HG03575 (cell line): ENCODE measurements around the gene CXCL3.
"Not testable (repeated sequence)": the region's sequence is repeated elsewhere in the genome, so short reads cannot be mapped to it uniquely, and the experiment has no call there.

ENCODE experiments used
- ATAC-seq: cut with Tn5 transposase; IDR thresholded peaks from one replicate; pipeline ENCODE4 v1.9.1; 2021; ENCODE audit not compliant: unreplicated experiment, insufficient number of reproducible peaks, low FRiP score; ENCODE audit errors: extremely low read depth

Gene CXCL3

DNA sequence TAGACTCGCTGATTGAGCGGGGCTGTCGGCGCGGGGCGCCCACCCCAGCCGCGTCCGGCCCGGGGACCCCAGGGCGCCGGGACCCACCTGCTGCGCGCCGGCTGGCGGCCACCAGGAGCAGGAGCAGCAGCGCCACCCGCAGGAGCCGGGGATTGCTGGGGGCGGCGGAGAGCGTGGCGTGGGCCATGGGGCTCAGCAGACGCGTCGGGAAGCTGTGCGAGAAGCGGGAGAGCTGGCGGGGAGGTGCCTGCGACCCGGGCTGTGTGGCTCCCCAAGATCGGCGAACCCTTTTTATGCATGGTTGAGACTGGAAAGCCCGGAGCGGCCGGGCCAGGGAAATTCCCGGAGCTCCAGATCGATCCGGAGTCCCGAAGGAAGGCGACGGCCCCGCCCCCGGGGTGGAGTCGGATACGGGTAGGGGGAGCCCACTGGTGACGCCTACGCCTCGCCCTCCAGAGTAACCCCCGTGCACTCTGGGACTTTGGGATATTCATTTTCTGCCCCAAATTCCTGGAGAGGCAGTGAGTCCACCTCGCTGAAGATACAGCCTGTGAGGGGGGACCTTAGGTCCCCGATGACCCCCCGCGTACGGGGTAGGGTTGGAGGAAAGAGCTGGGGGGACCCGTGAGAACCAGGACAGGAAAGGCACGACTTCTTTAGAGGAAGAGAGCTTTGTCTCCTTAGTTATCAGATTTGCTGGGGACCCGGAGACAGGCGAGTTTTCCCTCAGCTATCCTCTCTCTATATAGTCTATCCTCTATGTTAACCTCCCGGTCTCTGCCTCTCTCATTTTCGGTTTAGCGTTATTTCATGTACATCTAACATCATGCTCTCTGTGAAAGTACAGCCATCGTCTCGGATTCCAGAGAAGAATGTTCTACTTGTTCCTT lies at the start of gene CXCL3:
Gene CXCL3, minus strand, starts transcription at position 265 of the 890 bp plus-strand sequence. Its CDS starts 78 bp downstream, at position 187.
- ATAC-seq, result no peak

DNA sequence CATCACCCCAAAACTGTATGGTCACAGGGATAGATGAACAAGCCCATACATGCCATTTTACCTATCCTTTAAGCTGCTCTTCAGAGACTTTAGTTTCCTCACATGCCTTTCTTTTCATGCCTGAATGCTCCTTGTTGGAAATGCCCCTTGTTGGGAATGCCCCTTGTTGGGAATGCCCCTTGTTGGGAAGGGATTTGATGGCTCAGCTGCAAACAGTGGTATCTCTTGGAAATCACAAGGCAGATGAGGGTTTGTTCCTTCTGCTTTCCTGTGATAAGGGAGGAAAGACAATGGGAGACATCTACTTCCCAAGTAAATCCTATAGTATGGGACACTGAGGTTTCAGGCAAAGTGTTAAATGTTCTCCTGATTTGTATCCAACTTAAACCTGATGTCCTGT lies 49.0 kb upstream of the CXCL3 start:
- no peak for ATAC-seq

DNA sequence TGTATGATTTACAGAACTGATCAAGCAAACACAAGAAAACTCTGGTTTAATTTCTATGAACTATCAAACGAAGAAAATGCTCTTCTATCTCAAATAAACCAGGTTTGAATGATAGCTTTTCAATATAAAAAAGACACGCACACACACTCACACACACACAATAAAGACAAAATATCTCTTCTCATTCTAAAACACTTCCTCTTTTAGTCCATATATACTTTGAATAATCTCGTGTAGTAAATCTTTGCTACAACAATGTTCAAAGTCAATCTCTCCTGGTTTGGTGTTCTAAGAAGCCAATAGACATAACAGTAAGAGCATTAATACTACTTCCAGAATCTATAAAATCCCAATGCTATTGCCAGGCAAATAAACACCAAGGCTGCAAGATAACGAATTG lies 47.2 kb upstream of the CXCL3 start:
- ATAC-seq, result no peak

DNA sequence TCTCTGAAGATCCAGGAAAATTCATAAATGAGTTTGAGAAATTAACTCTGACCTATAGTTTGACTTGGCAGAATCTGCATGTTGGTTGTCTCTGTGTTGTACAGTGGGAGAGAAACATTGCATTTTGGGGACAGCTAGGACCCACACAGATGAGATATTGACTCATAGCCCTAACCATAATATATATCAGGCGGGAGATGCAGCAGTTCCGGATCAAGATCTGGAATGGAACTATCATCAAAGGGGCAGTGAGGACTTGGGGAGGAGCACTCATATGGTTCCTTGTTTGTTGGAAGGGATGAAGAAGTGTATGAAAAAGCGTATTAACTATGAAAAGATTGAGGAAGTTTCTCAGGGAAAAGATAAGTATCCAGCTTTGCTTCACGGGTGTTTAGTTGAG lies 46.5 kb upstream of the CXCL3 start:
- no peak for ATAC-seq

DNA sequence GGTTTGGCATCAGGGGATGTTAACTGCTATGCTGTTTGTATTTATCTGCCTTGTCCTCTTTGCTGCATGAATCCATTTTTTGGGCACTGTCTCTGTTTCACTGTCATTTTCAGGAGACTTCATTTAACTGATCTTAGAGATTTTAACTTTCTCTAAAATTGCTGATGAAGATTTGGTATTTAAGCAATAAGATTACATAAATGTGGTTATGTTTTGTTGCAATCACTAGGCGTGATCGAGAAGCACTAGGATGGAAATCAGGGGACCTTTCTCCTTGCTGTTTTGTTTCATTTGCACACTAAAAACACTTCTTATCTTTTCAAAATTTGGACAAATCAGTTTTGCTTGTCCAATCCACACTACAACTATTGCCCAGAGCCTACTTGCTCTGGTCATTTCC lies 45.1 kb upstream of the CXCL3 start:
- ATAC-seq, result no peak

DNA sequence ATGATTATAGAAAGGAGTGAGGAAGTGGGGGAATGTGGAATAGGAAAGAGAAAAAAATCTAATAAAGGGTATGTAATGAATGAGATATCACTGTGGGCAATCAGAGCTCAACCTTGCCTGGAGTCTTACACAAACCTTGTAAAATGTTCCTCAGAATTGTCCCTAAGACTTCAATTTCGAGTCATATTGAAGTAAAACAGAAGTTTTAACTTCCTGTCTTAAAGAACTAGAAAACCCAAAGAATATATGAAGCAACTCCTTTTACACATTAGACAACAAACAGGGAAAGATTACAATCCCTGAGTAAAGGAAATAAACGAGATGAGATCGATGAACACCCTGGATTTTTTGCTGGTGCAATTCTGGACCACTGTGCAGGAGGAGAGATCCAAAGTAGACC lies 42.5 kb upstream of the CXCL3 start:
- no peak for ATAC-seq

DNA sequence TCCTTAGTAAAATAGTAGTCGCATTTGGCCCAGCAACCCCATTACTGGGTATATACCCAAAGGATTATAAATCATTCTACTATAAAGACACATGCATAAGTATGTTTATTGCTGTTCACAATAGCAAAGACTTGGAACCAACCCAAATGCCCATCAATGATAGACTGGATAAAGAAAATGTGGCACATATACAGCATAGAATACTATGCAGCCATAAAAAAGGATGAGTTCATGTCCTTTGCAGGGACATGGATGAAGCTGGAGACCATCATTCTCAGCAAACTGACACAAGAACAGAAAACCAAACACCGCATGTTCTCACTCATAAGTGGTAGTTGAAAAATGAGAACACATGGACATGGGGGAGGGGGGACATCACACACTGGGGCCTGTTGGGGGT lies 41.9 kb upstream of the CXCL3 start:
- ATAC-seq, result not testable (repeated sequence)

DNA sequence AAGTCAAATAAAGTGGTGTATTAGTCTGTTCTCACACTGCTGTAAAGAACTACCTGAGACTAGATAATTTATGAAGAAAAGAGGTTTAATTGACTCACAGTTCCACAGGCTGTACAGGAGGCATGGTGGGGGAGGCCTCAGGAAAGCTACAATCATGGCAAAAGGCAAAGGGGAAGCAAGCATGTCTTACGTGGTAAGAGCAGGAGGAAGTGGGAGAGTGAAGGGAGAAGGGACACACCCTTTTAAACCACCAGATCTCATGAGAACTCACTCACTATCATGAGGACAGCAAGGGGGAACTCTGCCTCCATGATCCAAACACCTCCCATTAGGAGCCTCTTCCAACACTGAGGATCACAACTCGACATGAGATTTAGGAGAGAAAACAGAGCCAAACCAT lies 40.5 kb upstream of the CXCL3 start:
- not testable (repeated sequence) for ATAC-seq

DNA sequence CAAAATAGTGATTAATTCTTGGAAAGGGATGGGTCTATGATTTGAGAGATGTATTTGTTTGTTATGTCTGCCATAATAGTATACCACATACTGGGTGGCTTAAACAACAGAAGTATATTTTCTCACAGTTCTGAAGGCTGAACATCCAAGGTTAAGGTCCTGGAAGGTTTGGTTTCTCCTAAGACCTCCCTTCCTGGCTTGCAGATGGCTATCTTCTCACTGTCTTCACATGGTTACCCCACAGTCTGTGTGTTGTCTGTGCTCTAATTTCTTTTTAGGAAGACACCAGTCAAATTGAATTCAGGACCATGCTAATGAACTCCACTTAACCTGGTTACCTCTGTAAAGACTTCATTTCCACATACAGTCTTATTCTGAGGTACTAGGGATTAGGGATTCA lies 34.9 kb upstream of the CXCL3 start:
- ATAC-seq, result no peak

DNA sequence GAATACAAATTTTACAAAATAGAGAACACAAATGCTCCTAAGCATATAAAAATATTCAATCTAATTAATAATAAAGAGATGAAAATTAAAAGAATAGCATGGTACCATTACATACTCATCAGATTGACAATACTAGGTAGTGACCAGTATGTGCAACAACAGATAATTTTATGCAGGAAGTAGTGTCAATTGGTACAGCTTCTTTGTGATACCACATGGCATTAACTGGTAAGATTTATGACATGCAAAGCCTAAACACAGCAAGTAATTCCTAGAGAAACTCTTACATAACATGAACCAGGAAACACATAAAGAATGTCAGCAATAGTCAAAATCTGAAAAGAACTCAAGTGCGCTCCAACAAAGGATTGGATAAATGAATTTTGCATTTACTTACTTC lies 34.2 kb upstream of the CXCL3 start:
- ATAC-seq, result no peak

DNA sequence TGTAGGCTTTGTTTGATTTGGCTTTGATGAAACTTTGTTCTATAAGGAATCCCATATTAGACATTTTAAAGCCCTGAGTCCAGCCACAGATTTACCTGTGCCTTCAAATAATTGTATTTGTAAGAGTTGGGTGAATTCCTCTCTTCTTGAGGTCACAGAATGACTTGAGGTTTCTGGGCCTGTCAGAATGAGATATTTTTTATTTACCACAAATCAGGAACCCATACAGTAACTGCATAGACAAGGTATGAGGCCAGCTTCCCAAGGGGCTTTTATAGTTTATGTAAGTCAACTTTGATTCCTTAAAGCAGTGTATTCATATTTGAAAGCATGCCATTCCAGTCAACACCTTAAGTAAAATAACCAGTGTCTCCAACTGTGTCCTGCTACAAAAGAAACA lies 29.1 kb upstream of the CXCL3 start:
- ATAC-seq, result no peak

DNA sequence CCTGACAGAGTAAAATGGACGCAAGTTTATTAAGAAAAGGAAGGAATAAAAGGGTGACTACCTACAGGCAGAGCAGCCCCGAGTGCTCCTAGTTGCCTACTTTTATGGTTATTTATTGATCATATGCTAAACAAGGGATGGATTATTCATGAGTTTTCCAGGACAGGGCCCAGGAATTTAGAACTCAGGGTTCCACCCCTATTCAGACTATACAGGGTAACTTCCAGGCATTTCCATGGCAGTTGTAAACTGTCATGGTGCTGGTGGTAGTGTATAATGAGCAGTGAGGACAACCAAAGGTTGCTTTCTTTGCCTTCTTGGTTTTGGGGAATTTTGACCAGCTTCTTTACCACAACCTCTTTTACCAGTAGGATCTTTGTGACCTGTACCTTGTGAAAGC lies 27.7 kb upstream of the CXCL3 start:
- no peak for ATAC-seq

DNA sequence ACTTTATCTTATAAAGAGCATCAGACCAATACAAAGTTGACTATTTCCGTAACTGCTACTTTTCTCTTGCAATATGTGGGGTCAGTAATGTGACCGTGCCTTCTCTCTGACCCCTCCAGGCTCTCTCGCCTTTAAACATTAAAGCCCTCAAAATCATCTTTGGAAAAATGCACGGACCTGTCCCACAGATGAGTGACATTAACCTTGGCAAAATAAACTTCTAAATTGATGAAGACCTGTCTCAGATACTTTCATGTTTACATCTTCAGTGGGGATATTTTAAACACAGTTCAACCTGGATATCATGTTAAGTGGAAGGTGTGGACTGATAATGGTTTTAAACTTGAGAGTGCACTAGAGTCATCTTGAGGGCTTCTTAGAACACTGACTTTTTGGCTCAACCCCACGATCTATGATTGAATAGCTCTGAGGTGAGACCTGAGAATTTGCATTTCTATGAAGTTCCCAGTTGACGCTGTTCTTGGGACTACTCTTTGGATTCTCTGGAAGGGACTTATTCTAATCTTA lies 26.7 kb upstream of the CXCL3 start:
- no peak for ATAC-seq

DNA sequence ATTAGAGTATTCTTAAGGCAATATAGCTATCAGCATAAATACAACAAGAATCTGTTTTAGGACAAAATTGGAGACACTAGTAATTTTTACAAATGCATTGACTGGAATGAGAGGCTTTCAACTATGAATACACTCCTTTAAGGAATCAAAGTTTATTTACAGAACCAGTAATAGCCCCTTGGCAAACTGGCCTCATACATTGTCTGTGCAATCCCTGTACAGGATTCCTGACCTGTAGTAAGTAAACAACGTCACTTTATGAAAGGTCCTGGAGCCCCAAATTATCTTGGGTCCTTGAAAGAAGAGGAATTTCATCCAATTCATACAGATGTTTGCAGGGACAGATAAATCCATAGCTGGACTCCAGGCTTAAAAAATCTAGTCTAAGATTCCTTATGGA lies 25.4 kb upstream of the CXCL3 start:
- ATAC-seq, result no peak

DNA sequence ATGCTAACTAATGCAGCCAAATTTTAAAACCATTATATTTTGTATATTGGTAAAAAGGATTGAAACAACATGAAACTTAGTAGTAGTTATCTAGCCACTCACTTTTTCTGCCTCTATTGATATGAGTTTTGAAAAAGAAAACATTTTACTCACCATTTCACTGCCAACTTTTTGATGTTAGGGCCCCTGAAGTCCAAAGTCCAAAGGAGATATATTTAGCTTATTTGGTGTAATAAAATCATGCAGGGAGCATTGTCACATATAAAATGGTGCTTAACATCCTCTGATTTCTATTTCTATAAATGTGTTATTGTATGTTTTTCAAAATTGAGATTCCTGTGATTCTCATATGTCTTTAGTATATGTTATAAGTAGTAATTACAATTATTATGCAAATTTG lies 24.5 kb upstream of the CXCL3 start:
- no peak for ATAC-seq

DNA sequence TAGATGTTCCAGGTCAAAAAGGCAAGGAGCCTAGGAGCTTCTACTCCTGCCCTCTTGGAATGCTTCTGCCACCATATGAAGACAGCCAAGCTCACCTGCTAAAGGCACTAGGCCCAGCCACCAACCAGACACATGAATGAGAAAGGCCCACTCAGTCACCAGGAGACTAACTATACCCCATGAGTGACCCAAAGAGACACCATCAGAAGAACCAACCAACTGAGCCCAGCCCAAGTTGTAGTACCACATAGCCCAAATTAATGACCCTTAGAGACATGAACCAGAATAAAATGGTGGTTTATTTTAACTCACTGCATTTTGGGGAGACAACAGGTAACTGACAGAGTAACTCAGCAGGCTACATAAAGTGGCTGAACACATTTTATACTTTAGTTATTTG lies 22.9 kb upstream of the CXCL3 start:
- ATAC-seq, result no peak

DNA sequence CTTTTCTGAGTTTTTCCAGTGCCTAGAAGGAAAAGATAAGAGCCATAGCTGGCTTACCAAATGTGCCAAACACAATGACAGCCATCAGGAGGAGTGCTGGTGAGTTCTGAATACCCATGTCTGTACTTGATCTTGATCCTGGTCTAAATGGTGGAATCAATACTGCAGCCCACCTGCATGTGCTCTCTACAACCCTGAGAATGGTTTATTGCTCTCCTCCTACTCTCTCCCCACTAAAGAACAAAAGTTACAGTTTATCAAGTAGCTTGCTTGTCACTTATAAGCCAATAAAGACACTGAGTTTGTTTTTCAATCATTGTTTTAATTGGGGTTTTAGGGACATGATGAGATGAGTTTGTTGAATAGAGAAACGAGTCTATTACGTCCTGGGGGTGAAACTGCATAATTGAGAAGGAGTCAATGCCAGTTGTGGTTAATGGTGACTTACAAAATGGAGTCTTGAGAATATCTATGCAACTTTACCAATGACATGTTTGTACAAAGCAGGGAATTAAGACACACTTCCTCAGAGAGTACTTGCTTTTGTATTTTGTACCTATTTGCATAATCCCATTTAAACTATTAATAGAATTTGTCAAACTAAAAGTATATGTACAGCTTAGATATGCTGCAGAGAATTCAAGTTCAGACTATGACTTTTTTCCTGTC lies 20.8 kb upstream of the CXCL3 start:
- no peak for ATAC-seq

DNA sequence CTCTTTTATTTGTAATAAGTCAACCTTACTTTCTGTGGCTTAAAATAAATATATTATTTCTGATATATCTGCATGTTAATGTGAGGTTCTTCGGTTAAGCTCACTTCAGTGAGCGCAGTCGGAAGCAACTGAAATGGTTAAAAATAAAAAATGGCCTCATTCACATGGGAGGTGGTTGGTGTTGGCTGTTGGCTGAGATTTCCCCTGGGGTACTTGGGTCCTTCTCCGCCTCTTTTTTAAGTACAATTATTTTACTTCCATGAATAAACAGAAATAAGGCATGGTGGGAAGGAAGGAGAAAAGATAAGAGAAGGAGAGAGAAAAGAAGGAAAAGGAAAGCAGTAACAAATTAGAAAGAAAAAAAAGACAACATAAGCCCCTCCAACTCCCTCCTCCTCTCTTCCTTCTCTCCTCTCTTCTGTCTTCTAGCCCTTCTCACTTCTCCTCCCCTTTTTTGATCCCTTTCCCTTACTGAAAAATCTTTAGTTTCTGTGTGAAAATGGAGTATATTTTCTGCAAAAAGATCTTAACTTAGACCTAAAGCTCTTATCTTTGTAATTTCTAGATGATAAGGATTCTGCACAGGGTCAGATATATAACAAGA lies 19.7 kb upstream of the CXCL3 start:
- no peak for ATAC-seq

DNA sequence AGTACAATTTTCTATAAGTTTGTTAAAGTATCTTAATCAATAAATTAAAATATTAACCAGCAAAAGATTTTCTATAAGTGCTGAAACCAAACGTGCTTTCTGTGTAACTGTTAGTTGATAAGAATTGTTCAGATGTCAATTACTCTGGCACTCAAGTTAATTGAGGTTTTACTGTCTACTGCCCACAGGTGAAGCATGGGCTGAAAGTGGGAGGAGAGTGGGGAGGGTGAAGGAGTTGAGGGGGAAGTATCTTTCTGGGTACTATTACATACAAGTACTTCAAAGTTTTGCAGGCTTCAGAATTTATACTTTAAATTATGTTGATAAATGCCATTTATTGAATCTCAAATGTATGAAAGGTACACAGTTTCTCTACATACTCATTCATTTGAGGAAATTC lies 19.1 kb upstream of the CXCL3 start:
- no peak for ATAC-seq
